ENCODE measurements around the gene ADAT3. TPM values are rescaled to one million over a fixed set of nuclear protein-coding genes. Genes with fewer than 3 reads are reported as not detected.
"Not testable (repeated sequence)": the region's sequence is repeated elsewhere in the genome, so short reads cannot be mapped to it uniquely, and the experiment has no call there.

Gene ADAT3
- total RNA-seq, 1 donor from 2014 or later, result 5.7 TPM

DNA sequence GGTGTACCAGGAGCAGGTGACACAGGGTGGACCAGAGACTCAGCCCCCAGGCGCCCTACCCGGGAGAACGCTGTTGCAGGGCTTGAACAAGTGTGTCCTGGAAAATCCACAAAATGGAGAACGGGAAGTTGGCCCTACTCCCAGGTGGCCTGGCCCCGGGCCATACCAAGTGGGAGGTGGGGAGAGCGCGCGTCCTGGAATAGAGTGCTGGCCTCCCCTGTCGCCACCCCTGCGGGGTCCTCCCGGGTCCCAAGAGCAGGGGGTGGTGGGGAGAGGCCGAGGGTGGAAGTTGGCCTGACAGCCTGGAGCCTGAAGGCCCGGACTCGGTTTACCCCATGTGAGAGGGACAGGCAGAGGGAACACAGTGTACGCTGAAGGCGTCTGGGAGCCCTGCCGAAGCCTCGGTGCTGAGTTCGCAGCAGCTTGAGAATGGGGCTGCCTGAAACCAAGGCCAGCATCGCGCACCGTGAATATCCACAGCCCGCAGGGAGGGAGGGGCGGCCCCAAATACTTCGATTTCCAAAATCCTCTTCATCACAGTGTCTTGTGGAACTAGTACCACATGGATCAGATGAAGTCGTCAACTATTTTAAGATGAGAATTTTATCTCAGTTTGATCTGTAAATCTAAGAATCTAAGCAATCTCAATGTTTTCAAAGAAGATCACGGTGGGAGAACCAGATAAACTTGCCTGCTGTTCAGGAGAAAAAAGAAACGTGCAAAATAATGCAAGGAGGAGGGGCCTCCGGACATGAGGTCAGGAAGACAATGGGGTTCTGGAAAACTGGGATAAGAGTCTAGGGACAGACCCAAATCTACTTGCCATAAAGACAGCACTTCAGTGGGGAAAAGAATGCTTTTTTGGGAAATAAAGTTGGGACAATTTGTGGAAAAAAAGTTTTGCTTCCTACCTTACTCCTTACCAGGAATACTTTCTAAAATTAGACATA lies 31.4 kb upstream of the ADAT3 start:
- H3K36me3 ChIP-seq (ENCODE audit: insufficient read depth, low read length), result no peaks in the 10 kb centered on the region
- no peak for DNase-seq (ENCODE audit: low read depth)
- H2AFZ ChIP-seq (ENCODE audit: low read depth, low read length), result no peak overlapping the region
- Mint-ChIP-seq H3K9me3 (ENCODE audit: unreplicated experiment) (no peaks in the 10 kb centered on the region), H3K27ac (ENCODE audit: unreplicated experiment) (no peak overlapping the region), H3K36me3 (ENCODE audit: low read depth, unreplicated experiment) (no peaks in the 10 kb centered on the region), H3K4me1 (ENCODE audit: low read depth, unreplicated experiment) (peaks cover 7% of the 10 kb centered on the region), H3K27me3 (ENCODE audit: low read depth, unreplicated experiment) (no peaks in the 10 kb centered on the region), H3K4me3 (ENCODE audit: unreplicated experiment) (peak overlapping the region; percentile 97)
- peaks cover 30% of the 10 kb centered on the region for H4K20me1 ChIP-seq (ENCODE audit: insufficient read depth, low read length)
- peak overlapping the region; percentile 90 for H3K4me2 ChIP-seq (ENCODE audit: low read length)
- TF ChIP-seq CTCF (IDR thresholded peaks at IDR 0.05; ENCODE audit: insufficient read depth, low read depth, low read length), result no peak
- H3K4me3 ChIP-seq (ENCODE audit: insufficient read depth, low read depth, low read length), result peak overlapping the region; percentile 29
- no peak for FAIRE-seq
- H3K4me1 ChIP-seq (ENCODE audit: insufficient read depth, low read length), result peaks cover 25% of the 10 kb centered on the region
- no peaks in the 10 kb centered on the region for H3K27me3 ChIP-seq (ENCODE audit: insufficient read depth, low read length)
- H3K9ac ChIP-seq (ENCODE audit: low read length), result peak overlapping the region; percentile 44
- no peaks in the 10 kb centered on the region for H3K9me3 ChIP-seq (ENCODE audit: insufficient read depth, low read depth, low read length)
- peaks cover 61% of the 10 kb centered on the region for H3K79me2 ChIP-seq (ENCODE audit: insufficient read depth, low read length)
- H3K27ac ChIP-seq (ENCODE audit: low read depth, low read length), result peak overlapping the region; percentile 23

- Mint-ChIP-seq H3K4me1 (ENCODE audit: low read depth, unreplicated experiment) (peaks cover 7% of the 10 kb centered on the region), H3K4me3 (ENCODE audit: unreplicated experiment) (peak overlapping the region; percentile 97), H3K27ac (ENCODE audit: unreplicated experiment) (peak overlapping the region; percentile 77), H3K27me3 (ENCODE audit: low read depth, unreplicated experiment) (no peaks in the 10 kb centered on the region), H3K36me3 (ENCODE audit: low read depth, unreplicated experiment) (no peaks in the 10 kb centered on the region), H3K9me3 (ENCODE audit: unreplicated experiment) (no peaks in the 10 kb centered on the region)
- no peaks in the 10 kb centered on the region for H3K36me3 ChIP-seq (ENCODE audit: insufficient read depth, low read length)
- H3K79me2 ChIP-seq (ENCODE audit: insufficient read depth, low read length), result peaks cover 61% of the 10 kb centered on the region
- H2AFZ ChIP-seq (ENCODE audit: low read depth, low read length), result no peak overlapping the region
- DNase-seq (ENCODE audit: low read depth), result no peak
- peaks cover 25% of the 10 kb centered on the region for H3K4me1 ChIP-seq (ENCODE audit: insufficient read depth, low read length)
- H3K4me2 ChIP-seq (ENCODE audit: low read length), result peak overlapping the region; percentile 90
- no peak overlapping the region for H3K27ac ChIP-seq (ENCODE audit: low read depth, low read length)
- H3K9ac ChIP-seq (ENCODE audit: low read length), result peak overlapping the region; percentile 93
- peak overlapping the region; percentile 90 for H3K4me3 ChIP-seq (ENCODE audit: insufficient read depth, low read depth, low read length)
- peaks cover 30% of the 10 kb centered on the region for H4K20me1 ChIP-seq (ENCODE audit: insufficient read depth, low read length)
- no peaks in the 10 kb centered on the region for H3K9me3 ChIP-seq (ENCODE audit: insufficient read depth, low read depth, low read length)
- FAIRE-seq, result no peak
- TF ChIP-seq CTCF (IDR thresholded peaks at IDR 0.05; ENCODE audit: insufficient read depth, low read depth, low read length) (no peak), EZH2 (IDR thresholded peaks at IDR 0.05; ENCODE audit: insufficient read depth, low read length) (no peak)
- H3K27me3 ChIP-seq (ENCODE audit: insufficient read depth, low read length), result no peaks in the 10 kb centered on the region
Observed at GRCh38 chr19:1874554-1875185, 30.5 kb upstream of the ADAT3 start.

DNA sequence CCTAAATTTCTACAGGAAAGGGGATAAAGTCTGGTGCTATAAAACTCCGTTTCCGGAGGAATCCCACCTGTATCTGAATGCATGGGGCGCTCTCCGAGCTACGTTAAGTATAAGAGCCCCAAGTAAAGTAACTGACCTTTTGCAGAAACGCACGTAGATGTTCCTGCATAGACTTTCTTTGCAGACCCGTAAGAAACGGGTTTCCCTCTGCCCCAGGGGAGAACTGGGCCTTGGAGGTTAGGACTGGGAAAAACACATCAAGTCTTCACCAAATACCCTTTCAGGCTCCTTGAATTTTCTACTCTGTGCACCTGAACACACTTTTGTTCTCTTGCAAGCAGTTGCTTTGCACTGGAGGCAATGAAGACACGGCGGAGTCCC lies 29.9 kb upstream of the ADAT3 start:
- peak overlapping the region; percentile 90 for H3K4me2 ChIP-seq (ENCODE audit: low read length)
- H3K27me3 Mint-ChIP-seq (ENCODE audit: low read depth, unreplicated experiment); H3K4me1 Mint-ChIP-seq (ENCODE audit: low read depth, unreplicated experiment); H3K27me3 ChIP-seq (ENCODE audit: insufficient read depth, low read length); H3K9me3 Mint-ChIP-seq (ENCODE audit: unreplicated experiment); DNase-seq (ENCODE audit: low read depth); FAIRE-seq; H3K36me3 ChIP-seq (ENCODE audit: insufficient read depth, low read length); H3K36me3 Mint-ChIP-seq (ENCODE audit: low read depth, unreplicated experiment); H3K9me3 ChIP-seq (ENCODE audit: insufficient read depth, low read depth, low read length): not testable (repeated sequence)
- H3K79me2 ChIP-seq (ENCODE audit: insufficient read depth, low read length), result peaks cover 64% of the 10 kb centered on the region
- peak overlapping the region; percentile 90 for H3K27ac Mint-ChIP-seq (ENCODE audit: unreplicated experiment)
- H4K20me1 ChIP-seq (ENCODE audit: insufficient read depth, low read length), result peaks cover 34% of the 10 kb centered on the region
- peak overlapping the region; percentile 82 for H2AFZ ChIP-seq (ENCODE audit: low read depth, low read length)
- H3K4me3 ChIP-seq (ENCODE audit: insufficient read depth, low read depth, low read length), result peak overlapping the region; percentile 90
- peak overlapping the region; percentile 90 for H3K27ac ChIP-seq (ENCODE audit: low read depth, low read length)
- peak overlapping the region; percentile 93 for H3K9ac ChIP-seq (ENCODE audit: low read length)
- peak overlapping the region; percentile 97 for H3K4me3 Mint-ChIP-seq (ENCODE audit: unreplicated experiment)
- H3K4me1 ChIP-seq (ENCODE audit: insufficient read depth, low read length), result peaks cover 25% of the 10 kb centered on the region
